ENCODE results near the gene LAMP2.
"Not testable (repeated sequence)": the region's sequence is repeated elsewhere in the genome, so short reads cannot be mapped to it uniquely, and the experiment has no call there.

The LAMP2 gene

DNA sequence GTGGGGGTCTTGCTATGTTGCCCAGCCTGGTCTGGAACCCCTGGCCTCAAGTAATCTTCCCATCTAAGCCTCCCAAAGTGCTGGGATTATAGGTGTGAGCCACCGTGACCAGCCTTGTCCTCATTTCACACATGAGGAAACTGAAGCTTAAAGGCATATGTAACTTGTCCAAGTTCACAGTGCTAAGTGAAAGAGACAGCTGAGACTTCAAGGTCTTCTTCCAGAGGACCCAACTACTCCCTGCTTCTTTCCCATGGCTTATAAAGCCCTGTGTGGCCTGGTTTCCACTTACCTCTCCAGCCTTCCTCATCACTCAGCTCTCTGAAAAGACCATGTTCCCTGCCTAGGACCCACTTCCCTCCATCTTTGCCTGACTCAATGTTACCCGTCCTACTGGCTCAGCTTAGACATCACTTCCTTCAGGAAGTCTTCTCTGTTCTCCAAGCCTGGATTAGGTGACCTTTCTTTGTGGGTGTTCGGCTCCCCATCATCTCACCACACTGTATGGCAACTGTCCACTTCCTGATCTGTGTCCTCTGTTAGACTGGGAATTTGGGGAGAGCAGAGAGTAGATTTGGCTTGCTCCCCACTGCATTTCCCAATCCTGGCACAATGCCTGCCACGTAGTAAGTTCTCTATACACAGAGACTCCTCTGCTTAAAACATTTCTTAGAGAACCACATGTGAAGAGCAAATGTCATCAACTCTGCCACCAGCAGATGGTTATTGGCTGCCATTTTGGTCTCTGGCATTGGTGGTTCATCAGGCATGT, 30.4 kb upstream of the LAMP2 start:
- no peak overlapping the region for H3K4me3 ChIP-seq (ENCODE audit: low read depth, low read length)
- no peaks in the 10 kb centered on the region for H3K27me3 ChIP-seq
- no peaks in the 10 kb centered on the region for H3K36me3 ChIP-seq
- TF ChIP-seq, protein P1, sequence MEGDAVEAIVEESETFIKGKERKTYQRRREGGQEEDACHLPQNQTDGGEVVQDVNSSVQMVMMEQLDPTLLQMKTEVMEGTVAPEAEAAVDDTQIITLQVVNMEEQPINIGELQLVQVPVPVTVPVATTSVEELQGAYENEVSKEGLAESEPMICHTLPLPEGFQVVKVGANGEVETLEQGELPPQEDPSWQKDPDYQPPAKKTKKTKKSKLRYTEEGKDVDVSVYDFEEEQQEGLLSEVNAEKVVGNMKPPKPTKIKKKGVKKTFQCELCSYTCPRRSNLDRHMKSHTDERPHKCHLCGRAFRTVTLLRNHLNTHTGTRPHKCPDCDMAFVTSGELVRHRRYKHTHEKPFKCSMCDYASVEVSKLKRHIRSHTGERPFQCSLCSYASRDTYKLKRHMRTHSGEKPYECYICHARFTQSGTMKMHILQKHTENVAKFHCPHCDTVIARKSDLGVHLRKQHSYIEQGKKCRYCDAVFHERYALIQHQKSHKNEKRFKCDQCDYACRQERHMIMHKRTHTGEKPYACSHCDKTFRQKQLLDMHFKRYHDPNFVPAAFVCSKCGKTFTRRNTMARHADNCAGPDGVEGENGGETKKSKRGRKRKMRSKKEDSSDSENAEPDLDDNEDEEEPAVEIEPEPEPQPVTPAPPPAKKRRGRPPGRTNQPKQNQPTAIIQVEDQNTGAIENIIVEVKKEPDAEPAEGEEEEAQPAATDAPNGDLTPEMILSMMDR (IDR thresholded peaks at IDR 0.05; ENCODE audit: low read depth, low read length), result no peak
- H3K4me1 ChIP-seq, result no peaks in the 10 kb centered on the region
- DNase-seq, result no peak
- H3K9me3 ChIP-seq, result no peaks in the 10 kb centered on the region

GRCh38 chrX:120490119-120490518, 21.0 kb upstream of the LAMP2 start:
- not testable (repeated sequence) for DNase-seq; H3K4me3 ChIP-seq (ENCODE audit: low read depth, low read length); H3K36me3 ChIP-seq; H3K27me3 ChIP-seq; H3K4me1 ChIP-seq; H3K9me3 ChIP-seq

DNA sequence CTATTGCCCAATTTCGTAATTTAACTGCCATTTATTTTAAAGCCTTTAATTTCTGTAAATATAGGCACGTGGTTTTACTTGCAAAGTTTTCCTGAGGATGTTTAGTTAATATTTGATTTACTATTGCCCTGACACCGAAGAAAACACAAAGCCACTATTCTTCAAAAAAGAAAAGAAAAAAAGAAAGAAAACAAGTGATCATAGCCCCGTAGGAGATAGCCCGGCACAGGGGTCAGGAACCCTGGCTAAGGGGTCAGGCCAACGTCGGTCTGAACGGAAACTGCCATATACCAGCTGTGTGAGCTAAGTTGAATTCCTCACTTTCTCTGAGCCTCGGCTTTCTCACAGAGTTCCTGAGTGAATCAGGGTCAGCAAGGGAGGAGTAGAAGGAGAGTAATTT, 17.7 kb upstream of the LAMP2 start:
- no peak for DNase-seq
- no peak overlapping the region for H3K4me3 ChIP-seq (ENCODE audit: low read depth, low read length)

DNA sequence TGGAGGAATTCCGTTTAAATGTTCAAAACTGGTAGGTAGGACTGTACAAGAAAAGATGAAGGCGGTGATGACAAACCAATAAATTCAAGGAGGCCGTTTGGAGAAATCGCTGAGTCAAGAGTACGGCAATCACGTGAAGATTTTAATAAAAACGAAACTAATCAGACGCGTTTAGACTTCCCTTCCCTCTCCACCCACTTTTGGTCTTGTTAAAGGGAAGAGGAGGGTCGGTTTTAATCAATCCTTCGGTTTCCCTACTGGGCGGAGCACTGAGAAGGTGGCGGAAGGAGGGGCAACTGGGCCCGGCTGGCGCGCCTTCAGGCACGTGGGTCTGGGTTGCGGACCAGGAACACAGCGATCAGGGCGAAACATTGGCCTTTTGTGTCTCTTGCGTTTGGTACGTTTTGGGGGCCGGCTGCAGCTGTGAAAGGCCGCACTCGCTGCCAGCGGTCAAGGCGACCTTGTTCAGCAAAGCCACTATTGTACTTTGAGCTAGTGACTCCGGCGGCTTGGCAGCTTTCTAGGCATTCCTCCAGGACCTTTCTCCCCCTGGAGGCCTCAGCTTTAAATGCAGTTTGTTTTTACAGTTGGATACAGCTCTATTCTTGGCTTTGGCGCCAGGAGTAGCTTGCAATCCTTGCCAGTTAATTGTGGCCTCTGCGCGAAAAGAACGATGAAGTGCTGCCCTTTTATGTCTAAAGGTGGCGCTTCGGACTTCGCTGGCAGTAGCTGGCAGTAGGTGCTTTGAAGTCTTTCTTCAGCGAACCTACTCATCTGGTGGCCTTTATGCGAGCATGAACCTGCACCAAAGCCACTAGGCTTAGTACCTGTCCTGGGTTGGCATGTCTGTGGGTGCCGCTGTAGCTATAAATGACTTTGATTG, 16.8 kb upstream of the LAMP2 start:
- peak; percentile 65 for DNase-seq
- H3K4me1 ChIP-seq, result no peaks in the 10 kb centered on the region
- TF ChIP-seq, protein P1 (IDR thresholded peaks at IDR 0.05; ENCODE audit: low read depth, low read length), result peak; percentile 61

More for the DNA sequence above, 17.7 kb upstream of the LAMP2 start:
- Histone ChIP-seq H3K36me3 (no peaks in the 10 kb centered on the region), H3K9me3 (no peaks in the 10 kb centered on the region), H3K4me1 (no peaks in the 10 kb centered on the region), H3K27me3 (no peaks in the 10 kb centered on the region)
- TF ChIP-seq, protein P1 (IDR thresholded peaks at IDR 0.05; ENCODE audit: low read depth, low read length), result no peak

GRCh38 chrX:120485315-120485637, 16.2 kb upstream of the LAMP2 start:
- Histone ChIP-seq H3K36me3 (no peaks in the 10 kb centered on the region), H3K4me3 (ENCODE audit: low read depth, low read length) (peak overlapping the region; percentile 51), H3K27me3 (no peaks in the 10 kb centered on the region), H3K9me3 (no peaks in the 10 kb centered on the region), H3K4me1 (no peaks in the 10 kb centered on the region)
- TF ChIP-seq, protein P1 (IDR thresholded peaks at IDR 0.05; ENCODE audit: low read depth, low read length), result no peak
- no peak for DNase-seq

More for the DNA sequence above, 16.8 kb upstream of the LAMP2 start:
- Histone ChIP-seq H3K27me3 (no peaks in the 10 kb centered on the region), H3K9me3 (no peaks in the 10 kb centered on the region), H3K4me3 (ENCODE audit: low read depth, low read length) (peak overlapping the region; percentile 51), H3K36me3 (no peaks in the 10 kb centered on the region)

- Histone ChIP-seq H3K9me3 (no peaks in the 10 kb centered on the region), H3K4me1 (no peaks in the 10 kb centered on the region), H3K36me3 (no peaks in the 10 kb centered on the region), H3K4me3 (ENCODE audit: low read depth, low read length) (no peak overlapping the region), H3K27me3 (no peaks in the 10 kb centered on the region)
- TF ChIP-seq, protein P1 (IDR thresholded peaks at IDR 0.05; ENCODE audit: low read depth, low read length), result no peak
- DNase-seq, result no peak
Observed at GRCh38 chrX:120477453-120477852, 8.4 kb upstream of the LAMP2 start.
